Measurements from ENCODE around the gene EVX1.

EVX1 gene

DNA sequence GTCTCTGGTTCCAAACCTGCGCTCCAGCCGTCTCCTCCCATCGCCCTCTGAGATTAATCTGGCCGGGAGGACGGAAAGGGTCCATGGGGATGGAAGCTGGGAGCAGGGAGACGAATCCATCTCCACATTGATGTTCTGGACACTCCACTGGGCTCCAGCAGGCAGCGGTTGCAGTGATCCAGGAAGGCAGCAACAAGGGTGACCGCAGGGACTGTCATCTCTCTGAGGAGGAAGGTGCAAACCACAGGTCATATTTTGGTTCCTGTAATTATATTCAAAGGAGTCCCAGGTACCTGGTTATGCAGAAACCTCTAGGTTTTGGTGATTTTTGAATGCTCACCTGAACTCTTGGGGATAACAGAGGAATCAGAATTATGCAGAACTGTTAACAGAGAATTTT, 54.8 kb downstream of the EVX1 start:
- TF ChIP-seq, protein P1, sequence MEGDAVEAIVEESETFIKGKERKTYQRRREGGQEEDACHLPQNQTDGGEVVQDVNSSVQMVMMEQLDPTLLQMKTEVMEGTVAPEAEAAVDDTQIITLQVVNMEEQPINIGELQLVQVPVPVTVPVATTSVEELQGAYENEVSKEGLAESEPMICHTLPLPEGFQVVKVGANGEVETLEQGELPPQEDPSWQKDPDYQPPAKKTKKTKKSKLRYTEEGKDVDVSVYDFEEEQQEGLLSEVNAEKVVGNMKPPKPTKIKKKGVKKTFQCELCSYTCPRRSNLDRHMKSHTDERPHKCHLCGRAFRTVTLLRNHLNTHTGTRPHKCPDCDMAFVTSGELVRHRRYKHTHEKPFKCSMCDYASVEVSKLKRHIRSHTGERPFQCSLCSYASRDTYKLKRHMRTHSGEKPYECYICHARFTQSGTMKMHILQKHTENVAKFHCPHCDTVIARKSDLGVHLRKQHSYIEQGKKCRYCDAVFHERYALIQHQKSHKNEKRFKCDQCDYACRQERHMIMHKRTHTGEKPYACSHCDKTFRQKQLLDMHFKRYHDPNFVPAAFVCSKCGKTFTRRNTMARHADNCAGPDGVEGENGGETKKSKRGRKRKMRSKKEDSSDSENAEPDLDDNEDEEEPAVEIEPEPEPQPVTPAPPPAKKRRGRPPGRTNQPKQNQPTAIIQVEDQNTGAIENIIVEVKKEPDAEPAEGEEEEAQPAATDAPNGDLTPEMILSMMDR (IDR thresholded peaks at IDR 0.05; ENCODE audit: control insufficient read depth, insufficient read depth, low read depth, low read length, missing control alignments), result no peak
- no peak overlapping the region for H3K4me3 ChIP-seq (ENCODE audit: control insufficient read depth, low read depth, low read length)
- DNase-seq (ENCODE audit: low read depth), result no peak
